Measurements from ENCODE around the gene LCAT. TPM values are rescaled to one million over a fixed set of nuclear protein-coding genes. Genes with fewer than 3 reads are reported as not detected.

Gene LCAT
- total RNA-seq, 1 experiment from 2014 or later, result 14.0 TPM

- ChIA-PET POLR2A (no interaction called here), CTCF (no interaction called here)
- no peaks in the 10 kb centered on the region for H3K36me3 ChIP-seq (ENCODE audit: control insufficient read depth, insufficient read depth, low read length)
- no peak overlapping the region for H3K4me3 ChIP-seq (ENCODE audit: low read depth in 2 of 2, low read length in 2 of 2)
- no peak for TF ChIP-seq TCF7L2 (IDR thresholded peaks at IDR 0.05; ENCODE audit: low read depth, low read length)
- no peak for TF ChIP-seq SIN3A (IDR thresholded peaks at IDR 0.05; ENCODE audit: borderline replicate concordance, insufficient read depth, low read depth, low read length)
- TF ChIP-seq, protein P1, sequence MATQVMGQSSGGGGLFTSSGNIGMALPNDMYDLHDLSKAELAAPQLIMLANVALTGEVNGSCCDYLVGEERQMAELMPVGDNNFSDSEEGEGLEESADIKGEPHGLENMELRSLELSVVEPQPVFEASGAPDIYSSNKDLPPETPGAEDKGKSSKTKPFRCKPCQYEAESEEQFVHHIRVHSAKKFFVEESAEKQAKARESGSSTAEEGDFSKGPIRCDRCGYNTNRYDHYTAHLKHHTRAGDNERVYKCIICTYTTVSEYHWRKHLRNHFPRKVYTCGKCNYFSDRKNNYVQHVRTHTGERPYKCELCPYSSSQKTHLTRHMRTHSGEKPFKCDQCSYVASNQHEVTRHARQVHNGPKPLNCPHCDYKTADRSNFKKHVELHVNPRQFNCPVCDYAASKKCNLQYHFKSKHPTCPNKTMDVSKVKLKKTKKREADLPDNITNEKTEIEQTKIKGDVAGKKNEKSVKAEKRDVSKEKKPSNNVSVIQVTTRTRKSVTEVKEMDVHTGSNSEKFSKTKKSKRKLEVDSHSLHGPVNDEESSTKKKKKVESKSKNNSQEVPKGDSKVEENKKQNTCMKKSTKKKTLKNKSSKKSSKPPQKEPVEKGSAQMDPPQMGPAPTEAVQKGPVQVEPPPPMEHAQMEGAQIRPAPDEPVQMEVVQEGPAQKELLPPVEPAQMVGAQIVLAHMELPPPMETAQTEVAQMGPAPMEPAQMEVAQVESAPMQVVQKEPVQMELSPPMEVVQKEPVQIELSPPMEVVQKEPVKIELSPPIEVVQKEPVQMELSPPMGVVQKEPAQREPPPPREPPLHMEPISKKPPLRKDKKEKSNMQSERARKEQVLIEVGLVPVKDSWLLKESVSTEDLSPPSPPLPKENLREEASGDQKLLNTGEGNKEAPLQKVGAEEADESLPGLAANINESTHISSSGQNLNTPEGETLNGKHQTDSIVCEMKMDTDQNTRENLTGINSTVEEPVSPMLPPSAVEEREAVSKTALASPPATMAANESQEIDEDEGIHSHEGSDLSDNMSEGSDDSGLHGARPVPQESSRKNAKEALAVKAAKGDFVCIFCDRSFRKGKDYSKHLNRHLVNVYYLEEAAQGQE (IDR thresholded peaks at IDR 0.05; ENCODE audit: insufficient read depth in 1 of 2, low read depth in 2 of 2, low read length in 1 of 2), result no peak
- in situ Hi-C loops (cut with HindIII; ENCODE audit: low pct_unique_long_range_greater_than_20kb, low sequenced_read_pairs), result no loop called here
- H3K4me1 ChIP-seq (ENCODE audit: control insufficient read depth, insufficient read depth, low read length), result no peaks in the 10 kb centered on the region; the same call in 1 of the 2 replicates
- no TSS peak for BruUV-seq (replicated peaks)
- no peak for DNase-seq (ENCODE audit: low read depth, low spot score)
- no peak for ATAC-seq
- intact Hi-C loops (cut with micrococcal nuclease; ENCODE audit: unreplicated experiment), result no loop called here
- no peaks in the 10 kb centered on the region for H3K27me3 ChIP-seq (ENCODE audit: control insufficient read depth, insufficient read depth, low read length)
- H3K9me3 ChIP-seq (ENCODE audit: control insufficient read depth, insufficient read depth, low read depth, low read length), result no peaks in the 10 kb centered on the region
- no peak overlapping the region for H3K27ac ChIP-seq (ENCODE audit: low read length)
These were observed 21.7 kb downstream of the LCAT start for GRCh38 chr16:67922221-67922620.

GRCh38 chr16:67919622-67920221, 24.2 kb downstream of the LCAT start:
- ATAC-seq, result no peak

More at GRCh38 chr16:67919622-67920221, 24.2 kb downstream of the LCAT start:
- Histone ChIP-seq H3K36me3 (ENCODE audit: control insufficient read depth, insufficient read depth, low read length) (no peaks in the 10 kb centered on the region), H3K4me1 (ENCODE audit: control insufficient read depth, insufficient read depth, low read length) (no peaks in the 10 kb centered on the region; the same call in 1 of the 2 replicates), H3K27ac (ENCODE audit: low read length) (no peak overlapping the region), H3K4me3 (ENCODE audit: low read depth in 2 of 2, low read length in 2 of 2) (no peak overlapping the region), H3K9me3 (ENCODE audit: control insufficient read depth, insufficient read depth, low read depth, low read length) (no peaks in the 10 kb centered on the region), H3K27me3 (ENCODE audit: control insufficient read depth, insufficient read depth, low read length) (no peaks in the 10 kb centered on the region)
- DNase-seq (ENCODE audit: low read depth, low spot score), result no peak
- in situ Hi-C loops (cut with HindIII; ENCODE audit: low pct_unique_long_range_greater_than_20kb, low sequenced_read_pairs), result no loop called here
- intact Hi-C loops (cut with micrococcal nuclease; ENCODE audit: unreplicated experiment), result no loop called here
- no peak for TF ChIP-seq TCF7L2 (IDR thresholded peaks at IDR 0.05; ENCODE audit: low read depth, low read length)
- no peak for TF ChIP-seq SIN3A (IDR thresholded peaks at IDR 0.05; ENCODE audit: borderline replicate concordance, insufficient read depth, low read depth, low read length)
- TF ChIP-seq POLR2AphosphoS5 (IDR thresholded peaks at IDR 0.05; ENCODE audit: low read depth, low read length), result no peak
- TF ChIP-seq, protein P1 (IDR thresholded peaks at IDR 0.05; ENCODE audit: insufficient read depth in 1 of 2, low read depth in 2 of 2, low read length in 1 of 2), result no peak
- TF ChIP-seq, protein P2, sequence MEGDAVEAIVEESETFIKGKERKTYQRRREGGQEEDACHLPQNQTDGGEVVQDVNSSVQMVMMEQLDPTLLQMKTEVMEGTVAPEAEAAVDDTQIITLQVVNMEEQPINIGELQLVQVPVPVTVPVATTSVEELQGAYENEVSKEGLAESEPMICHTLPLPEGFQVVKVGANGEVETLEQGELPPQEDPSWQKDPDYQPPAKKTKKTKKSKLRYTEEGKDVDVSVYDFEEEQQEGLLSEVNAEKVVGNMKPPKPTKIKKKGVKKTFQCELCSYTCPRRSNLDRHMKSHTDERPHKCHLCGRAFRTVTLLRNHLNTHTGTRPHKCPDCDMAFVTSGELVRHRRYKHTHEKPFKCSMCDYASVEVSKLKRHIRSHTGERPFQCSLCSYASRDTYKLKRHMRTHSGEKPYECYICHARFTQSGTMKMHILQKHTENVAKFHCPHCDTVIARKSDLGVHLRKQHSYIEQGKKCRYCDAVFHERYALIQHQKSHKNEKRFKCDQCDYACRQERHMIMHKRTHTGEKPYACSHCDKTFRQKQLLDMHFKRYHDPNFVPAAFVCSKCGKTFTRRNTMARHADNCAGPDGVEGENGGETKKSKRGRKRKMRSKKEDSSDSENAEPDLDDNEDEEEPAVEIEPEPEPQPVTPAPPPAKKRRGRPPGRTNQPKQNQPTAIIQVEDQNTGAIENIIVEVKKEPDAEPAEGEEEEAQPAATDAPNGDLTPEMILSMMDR (IDR thresholded peaks at IDR 0.05), result no peak
- no TSS peak for BruUV-seq (replicated peaks)
- CTCF ChIA-PET, result no interaction called here
- POLR2A ChIA-PET, result no interaction called here
